Suprapubic skin (tissue), 4 donors: ENCODE results near the gene NR5A2.

Experiments used
- EP300 ChIP-seq: sonication (generic); formaldehyde crosslinking; IDR thresholded peaks from one replicate; pipeline ENCODE4 v1.6.1; 2017; ENCODE audit warnings: antibody characterized with exemption
- POLR2A ChIP-seq, 2 donors: fragments of 450-650 bp; IDR thresholded peaks; one replicate each; pipeline ENCODE4 v1.6.1; 2017; ENCODE audit warnings: antibody characterized with exemption in 2 of 2, mild to moderate bottlenecking in 2 of 2, moderate library complexity in 2 of 2
- POLR2AphosphoS5 ChIP-seq, 3 donors: sonication (generic); formaldehyde crosslinking; IDR thresholded peaks; one replicate each; pipeline ENCODE4 v1.6.1; 2017; ENCODE audit warnings: antibody characterized with exemption in 3 of 3

GRCh38 chr1:200150721-200151120 is 123.2 kb downstream of the NR5A2 start:
- TF ChIP-seq EP300 (no peak), POLR2AphosphoS5 (IDR thresholded peaks at IDR 0.05) (no peak), POLR2A (IDR thresholded peaks at IDR 0.05) (no peak)
